ENCODE results near the gene VAV2. TPM values are rescaled to one million over a fixed set of nuclear protein-coding genes. Genes with fewer than 3 reads are reported as not detected.
A peak's percentile ranks its signal among the peaks of the same experiment; 100 is the strongest.

VAV2 gene
- total RNA-seq, 2 experiments from 2014 or later: 11.0 to 27.8 TPM

DNA sequence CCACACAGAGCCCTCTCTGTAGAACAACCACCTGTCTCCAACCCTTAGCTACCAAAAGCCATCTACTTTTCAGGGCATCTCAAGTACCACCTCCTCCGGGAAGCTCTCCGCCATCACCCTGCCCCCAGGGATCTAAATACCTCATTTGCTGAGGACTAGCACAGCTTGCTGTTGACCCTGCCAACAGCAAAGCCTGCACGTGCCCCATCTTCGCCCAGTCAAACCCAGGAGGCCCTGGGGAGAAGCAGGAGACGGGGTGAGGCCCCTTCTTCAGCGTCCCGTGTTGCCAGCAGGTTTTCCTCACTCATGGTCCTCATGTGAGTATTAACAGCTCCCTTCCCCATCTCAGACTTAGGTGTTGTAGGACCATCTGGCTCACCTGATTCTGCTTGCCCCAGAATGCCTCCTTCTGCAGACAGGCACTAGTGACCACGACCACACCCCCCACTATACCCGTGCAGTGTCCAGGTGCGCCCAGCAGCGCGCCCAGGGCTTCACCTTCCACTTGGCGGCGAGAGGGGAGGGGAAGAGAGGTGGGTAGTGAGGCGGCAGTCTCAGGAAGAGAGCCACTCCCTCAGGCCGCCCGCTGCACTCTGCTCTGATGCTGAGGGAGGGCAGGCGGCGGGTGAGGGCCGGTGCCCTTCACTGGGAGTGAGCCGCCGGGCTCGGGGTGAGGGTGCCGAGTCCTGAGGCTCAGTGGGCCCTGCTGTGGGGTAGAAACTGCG, 11.1 kb downstream of the VAV2 start:
- no peak for DNase-seq (ENCODE audit: low spot score)
- no peak overlapping the region for H2AFZ ChIP-seq (ENCODE audit: low read length)
- peak overlapping the region; percentile 70 for H3K27ac ChIP-seq (ENCODE audit: low read depth, low read length, poor library complexity, severe bottlenecking)
- ChIA-PET CTCF (ENCODE audit: unreplicated experiment) (no interaction called here), POLR2A (interaction anchor here (0.7 to 2.8 kb wide), 2 partner anchors 25 to 199 kb away, joined by 3 to 15 read pairs; no protein-coding TSS in a partner anchor)
- intact Hi-C loops (cut with micrococcal nuclease; ENCODE audit: unreplicated experiment): no loop called here
- no TSS peak for BruUV-seq (replicated peaks)
- H3K9me3 ChIP-seq (ENCODE audit: low read length): no peaks in the 10 kb centered on the region
- H3K36me3 ChIP-seq (ENCODE audit: insufficient read depth, low read length): no peaks in the 10 kb centered on the region
- 0 out of 2 replicates have a peak, but pooled peaks cover 6% of the 10 kb centered on the region for H4K20me1 ChIP-seq (ENCODE audit: insufficient read depth, low read length)
- H3K79me2 ChIP-seq (ENCODE audit: insufficient read depth, low read depth, low read length): no peaks in the 10 kb centered on the region; the same call in 1 of the 2 replicates
- no peak overlapping the region for H3K4me3 ChIP-seq (ENCODE audit: low read depth, low read length, poor library complexity, severe bottlenecking)
- peaks cover 41% of the 10 kb centered on the region for H3K4me1 ChIP-seq (ENCODE audit: insufficient read depth, low read length, poor library complexity, severe bottlenecking)
- TF ChIP-seq, protein P1, sequence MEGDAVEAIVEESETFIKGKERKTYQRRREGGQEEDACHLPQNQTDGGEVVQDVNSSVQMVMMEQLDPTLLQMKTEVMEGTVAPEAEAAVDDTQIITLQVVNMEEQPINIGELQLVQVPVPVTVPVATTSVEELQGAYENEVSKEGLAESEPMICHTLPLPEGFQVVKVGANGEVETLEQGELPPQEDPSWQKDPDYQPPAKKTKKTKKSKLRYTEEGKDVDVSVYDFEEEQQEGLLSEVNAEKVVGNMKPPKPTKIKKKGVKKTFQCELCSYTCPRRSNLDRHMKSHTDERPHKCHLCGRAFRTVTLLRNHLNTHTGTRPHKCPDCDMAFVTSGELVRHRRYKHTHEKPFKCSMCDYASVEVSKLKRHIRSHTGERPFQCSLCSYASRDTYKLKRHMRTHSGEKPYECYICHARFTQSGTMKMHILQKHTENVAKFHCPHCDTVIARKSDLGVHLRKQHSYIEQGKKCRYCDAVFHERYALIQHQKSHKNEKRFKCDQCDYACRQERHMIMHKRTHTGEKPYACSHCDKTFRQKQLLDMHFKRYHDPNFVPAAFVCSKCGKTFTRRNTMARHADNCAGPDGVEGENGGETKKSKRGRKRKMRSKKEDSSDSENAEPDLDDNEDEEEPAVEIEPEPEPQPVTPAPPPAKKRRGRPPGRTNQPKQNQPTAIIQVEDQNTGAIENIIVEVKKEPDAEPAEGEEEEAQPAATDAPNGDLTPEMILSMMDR (conservative IDR thresholded peaks at IDR 0.05; ENCODE audit: low read length): no peak
- no peak for TF ChIP-seq EZH2phosphoT487 (IDR thresholded peaks at IDR 0.05; ENCODE audit: borderline replicate concordance, low read depth, low read length)
- H3K9me2 ChIP-seq (ENCODE audit: insufficient read depth, low read length): no peaks in the 10 kb centered on the region
- peak overlapping the region; percentile 73 for H3K4me2 ChIP-seq (ENCODE audit: low read length)

DNA sequence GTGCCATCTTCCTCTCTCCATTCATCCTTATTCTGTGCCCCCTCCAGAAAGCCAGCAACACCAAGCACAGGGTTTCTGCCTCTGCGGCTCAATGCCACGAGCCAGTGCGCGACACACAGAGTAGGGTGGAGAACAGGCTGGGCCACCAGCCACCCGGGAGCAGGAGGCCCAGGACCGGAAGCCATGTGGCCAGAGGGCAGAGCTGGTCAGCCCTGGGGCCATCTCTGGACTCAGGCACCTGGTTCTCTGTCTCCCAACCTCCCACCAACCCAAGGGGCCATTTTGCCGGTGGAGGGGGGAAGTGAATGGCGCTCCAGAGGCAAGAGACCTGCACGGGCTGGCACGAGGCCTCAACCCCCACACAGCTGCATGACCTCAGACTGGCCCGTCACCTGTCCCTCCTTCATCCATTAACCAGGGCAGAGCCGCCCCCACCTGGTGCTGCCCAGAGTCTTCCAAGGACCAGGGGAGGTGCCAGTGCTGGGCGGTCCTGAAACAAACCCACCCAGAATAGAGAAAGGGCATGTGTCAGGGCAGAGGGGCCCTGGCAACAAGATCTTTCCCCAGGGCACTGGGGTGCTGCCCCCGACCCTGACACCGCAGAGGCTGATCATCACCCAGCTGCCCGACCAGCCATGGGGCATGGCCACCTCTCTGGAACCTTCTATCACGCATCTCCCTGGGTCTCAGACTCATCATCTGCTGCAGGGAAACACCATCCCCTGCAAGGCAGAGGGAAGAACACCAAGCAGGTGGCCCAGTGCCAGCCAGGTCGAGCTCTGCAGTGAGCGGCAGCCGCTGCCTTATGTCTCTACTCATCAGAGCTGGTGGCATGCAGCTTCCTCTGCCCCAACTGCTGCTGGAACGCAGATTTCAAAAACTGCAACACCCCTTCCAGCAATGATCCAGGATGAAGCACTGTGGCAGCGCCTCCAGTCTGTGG, 11.9 kb downstream of the VAV2 start:
- H3K4me2 ChIP-seq (ENCODE audit: low read length): peak overlapping the region; percentile 73
- DNase-seq (ENCODE audit: low spot score): peak; percentile 44
- ChIA-PET POLR2A (interaction anchor here (0.7 to 2.8 kb wide), 3 partner anchors 18 to 198 kb away, joined by 3 to 15 read pairs (median 4); no protein-coding TSS in a partner anchor), CTCF (ENCODE audit: unreplicated experiment) (no interaction called here)
- BruUV-seq (replicated peaks): no TSS peak
- peaks cover 41% of the 10 kb centered on the region for H3K4me1 ChIP-seq (ENCODE audit: insufficient read depth, low read length, poor library complexity, severe bottlenecking)
- H4K20me1 ChIP-seq (ENCODE audit: insufficient read depth, low read length): 0 out of 2 replicates have a peak, but pooled peaks cover 6% of the 10 kb centered on the region
- H3K9me2 ChIP-seq (ENCODE audit: insufficient read depth, low read length): no peaks in the 10 kb centered on the region
- peak overlapping the region; percentile 70 for H3K27ac ChIP-seq (ENCODE audit: low read depth, low read length, poor library complexity, severe bottlenecking)
- H3K79me2 ChIP-seq (ENCODE audit: insufficient read depth, low read depth, low read length): no peaks in the 10 kb centered on the region; the same call in 1 of the 2 replicates
- H3K9me3 ChIP-seq (ENCODE audit: low read length): no peaks in the 10 kb centered on the region
- no peak for TF ChIP-seq EZH2phosphoT487 (IDR thresholded peaks at IDR 0.05; ENCODE audit: borderline replicate concordance, low read depth, low read length)
- TF ChIP-seq, protein P1 (conservative IDR thresholded peaks at IDR 0.05; ENCODE audit: low read length): no peak
- peak overlapping the region; percentile 48 for H3K4me3 ChIP-seq (ENCODE audit: low read depth, low read length, poor library complexity, severe bottlenecking)
- H2AFZ ChIP-seq (ENCODE audit: low read length): peak overlapping the region; percentile 7; the same call in 1 of the 2 replicates
- intact Hi-C loops (cut with micrococcal nuclease; ENCODE audit: unreplicated experiment): loop anchor here (1.0 kb wide), 1 partner anchor 19 kb away; no protein-coding TSS in a partner anchor
- no peaks in the 10 kb centered on the region for H3K36me3 ChIP-seq (ENCODE audit: insufficient read depth, low read length)
